HG03460 (cell line): ENCODE data around the gene TMEM181.
"Not testable (repeated sequence)": the region's sequence is repeated elsewhere in the genome, so short reads cannot be mapped to it uniquely, and the experiment has no call there.

Experiments used
- ATAC-seq: cut with Tn5 transposase; IDR thresholded peaks from one replicate; pipeline ENCODE4 v1.9.1; 2021; ENCODE audit not compliant: unreplicated experiment

Gene TMEM181

DNA sequence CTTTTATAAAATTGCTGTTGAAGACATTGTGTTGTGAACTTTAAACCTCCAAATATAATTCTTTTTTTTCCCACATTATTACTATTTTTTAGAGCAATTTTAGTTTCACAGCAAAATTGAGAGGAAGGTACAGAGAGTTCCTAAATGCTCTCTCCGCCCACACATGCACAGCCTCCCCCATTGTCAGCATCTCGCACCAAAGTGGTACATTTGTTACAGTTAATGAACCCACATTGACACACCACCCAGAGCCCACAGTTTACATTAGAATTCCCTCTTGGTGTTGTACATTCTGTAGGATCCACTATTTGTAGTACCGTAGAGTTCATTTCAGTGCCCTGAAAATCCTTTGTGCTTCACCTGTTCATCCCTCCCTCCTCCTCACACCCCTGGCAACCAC is 33.8 kb downstream of the TMEM181 start:
- ATAC-seq = no peak

DNA sequence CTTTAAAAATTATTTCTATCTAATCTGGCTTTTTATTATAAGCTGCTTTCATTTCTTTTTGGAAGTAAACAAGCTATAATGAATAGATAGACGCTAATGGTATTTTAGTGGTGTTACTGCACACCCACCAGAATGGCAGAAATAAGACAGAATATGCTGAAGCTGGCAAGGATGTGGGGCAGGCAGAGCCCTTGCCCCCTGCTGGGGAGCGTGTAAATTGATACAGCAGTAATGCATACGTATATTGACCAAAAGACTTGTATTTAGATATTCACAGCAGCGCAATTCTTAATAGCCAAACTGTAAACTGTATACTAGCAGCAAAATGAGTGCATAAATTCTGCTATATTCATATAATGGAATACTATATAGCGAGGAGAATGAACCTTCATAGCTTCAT is 35.3 kb downstream of the TMEM181 start:
- ATAC-seq = no peak

DNA sequence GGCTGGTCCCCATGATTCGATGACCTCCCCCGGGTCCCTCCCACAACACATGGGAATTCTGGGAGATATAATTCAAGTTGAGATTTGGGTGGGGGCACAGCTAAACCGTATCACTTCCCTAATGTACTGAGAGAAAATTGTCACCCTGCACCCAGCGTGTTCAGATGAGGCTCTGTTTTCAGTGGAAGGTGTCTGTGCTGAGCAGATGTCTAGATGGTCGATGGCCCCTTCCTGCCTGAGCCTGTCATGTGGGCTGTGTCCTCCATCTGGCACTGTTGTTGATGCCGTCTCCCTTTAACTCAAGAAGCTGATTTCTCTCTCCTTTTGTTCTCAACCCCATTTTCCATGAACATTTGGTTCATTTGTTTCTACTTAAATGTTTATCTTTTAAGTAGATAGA is 37.0 kb downstream of the TMEM181 start:
- ATAC-seq = no peak

DNA sequence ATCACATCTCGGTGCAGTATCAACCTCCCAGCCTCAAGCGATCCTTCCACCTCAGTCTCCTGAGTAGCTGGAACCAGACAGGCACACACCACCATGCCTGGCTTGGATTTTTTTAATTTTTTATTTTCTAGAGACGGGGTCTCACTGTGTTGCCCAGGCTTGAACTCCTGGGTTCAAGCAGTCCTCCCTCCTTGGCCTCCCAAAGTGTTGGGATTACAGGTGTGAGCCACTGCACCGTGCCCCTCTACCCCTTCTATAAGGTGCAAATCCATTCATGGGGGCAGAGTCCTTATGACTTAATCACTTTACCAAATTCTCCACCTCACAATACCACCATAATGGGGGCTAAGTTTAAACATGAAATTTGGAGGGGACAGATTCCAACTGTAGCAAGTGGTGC is 37.7 kb downstream of the TMEM181 start:
- no peak for ATAC-seq

DNA sequence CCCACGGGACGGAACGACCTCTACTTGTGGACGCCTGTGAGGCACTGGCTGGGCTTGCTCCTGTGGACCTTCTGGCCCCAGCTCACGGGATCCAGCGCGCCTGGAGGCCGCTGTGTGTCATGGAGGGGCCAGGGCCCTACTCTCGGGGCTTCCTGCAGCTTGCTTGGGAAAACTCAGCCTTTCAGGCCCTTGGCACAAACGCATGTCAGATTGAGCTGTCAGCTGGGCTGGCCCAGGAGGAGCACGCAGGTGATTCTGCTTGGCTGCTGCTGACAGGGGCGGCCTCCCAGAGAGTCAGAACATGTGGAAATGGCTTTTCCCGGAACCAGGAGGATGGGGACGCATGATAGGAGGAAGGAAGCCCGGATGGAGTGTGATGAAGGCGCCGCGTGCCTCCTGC is 39.7 kb downstream of the TMEM181 start:
- no peak for ATAC-seq

DNA sequence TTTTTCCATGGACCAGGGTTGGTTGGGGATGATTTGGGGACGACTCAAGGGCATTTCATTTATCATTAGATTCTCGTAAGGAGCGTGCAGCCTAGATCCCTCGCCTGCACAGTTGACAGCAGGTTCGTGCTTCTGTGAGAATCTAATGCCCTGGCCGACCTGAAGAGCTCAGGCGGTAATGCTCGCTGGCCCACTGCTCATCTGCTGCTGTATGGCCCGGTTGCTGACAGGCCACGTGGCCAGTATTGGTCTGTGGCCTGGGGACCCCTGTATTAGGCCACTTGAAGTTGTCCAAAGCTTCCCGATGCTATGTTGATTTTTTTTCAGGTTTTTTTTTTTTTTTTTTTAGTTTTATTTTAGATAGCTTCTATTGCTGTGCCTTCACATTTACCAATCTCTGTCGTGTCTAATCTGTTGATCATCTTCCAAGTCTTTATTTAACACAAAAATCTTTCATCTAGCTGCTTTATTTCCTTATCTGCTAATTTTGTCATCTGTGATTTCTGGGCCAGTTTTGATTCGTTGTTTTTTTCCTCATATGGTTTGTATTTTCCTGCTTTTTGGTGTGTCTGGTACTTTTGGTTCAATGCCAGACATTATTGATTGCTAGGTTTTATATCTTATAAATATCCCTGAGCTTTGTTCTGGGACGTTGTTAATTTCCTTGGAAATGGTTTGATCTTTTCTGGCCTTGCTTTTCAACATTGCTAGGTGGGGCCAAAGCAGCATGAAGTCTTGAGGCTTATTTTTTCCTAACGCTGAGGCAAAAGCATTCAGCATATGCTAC is 43.6 kb downstream of the TMEM181 start:
- no peak for ATAC-seq

DNA sequence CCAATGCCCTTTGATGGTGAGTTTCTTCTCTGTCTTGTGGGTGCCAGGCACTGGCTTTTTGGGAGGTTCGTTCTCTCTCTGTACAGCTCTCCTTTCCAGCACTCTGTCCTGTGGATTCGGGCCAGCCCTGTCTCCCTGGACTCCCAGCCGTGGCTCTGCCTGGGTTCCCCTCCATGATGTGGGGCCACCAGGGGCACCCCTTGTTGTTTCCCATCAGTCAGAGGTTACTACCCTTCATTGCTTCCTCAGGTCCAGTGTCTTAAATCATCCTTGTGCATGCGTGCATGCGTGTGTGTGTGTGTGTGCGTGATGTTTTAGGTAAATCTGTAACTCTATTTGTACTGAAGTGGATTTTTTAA is 44.1 kb downstream of the TMEM181 start:
- no peak for ATAC-seq

DNA sequence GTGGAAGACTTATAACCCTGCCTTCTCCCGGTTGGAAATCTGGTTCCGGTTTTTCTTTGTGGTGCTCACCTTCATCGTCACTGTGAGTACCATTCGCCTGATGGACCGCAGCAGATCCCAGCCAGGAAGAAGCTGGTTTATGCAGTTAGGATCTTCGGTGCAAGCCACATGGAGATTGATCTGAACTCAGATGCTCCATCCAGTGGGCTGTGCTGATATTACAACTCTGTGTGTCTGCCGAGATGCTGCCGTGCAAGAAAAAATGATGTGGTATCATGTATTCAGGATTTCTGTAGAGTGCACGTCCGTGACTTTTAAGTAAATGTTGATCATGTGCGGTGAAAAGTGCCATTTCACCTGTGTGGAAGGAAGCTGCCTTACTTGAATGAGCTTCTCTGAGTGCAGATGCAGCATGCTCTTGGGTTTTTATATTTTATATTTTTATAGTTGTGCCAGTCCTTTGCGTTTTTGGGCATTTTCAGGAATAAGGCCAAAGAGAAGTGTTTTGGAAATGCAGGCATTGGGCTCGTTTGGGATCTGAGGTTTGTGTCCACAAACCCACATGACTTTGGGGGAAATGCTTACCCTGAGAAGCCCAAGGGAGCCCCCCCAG is 45.5 kb downstream of the TMEM181 start:
- no peak for ATAC-seq

DNA sequence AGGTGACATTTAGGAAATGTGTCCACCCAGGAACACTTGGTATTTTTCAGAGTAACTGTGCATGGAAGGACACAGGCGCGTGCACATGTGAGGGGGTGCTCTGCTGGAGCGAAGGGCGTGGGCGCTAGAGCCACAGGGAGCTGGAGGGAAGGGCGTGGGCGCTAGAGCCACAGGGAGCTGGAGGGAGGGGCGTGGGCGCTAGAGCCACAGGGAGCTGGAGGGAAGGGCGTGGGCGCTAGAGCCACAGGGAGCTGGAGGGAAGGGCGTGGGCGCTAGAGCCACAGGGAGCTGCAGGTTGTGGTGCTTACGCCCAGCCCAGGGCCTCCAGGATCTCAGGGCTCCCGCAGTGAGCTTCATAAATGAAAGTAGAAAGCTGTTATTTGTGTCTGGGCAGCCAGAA is 46.1 kb downstream of the TMEM181 start:
- ATAC-seq = not testable (repeated sequence)

DNA sequence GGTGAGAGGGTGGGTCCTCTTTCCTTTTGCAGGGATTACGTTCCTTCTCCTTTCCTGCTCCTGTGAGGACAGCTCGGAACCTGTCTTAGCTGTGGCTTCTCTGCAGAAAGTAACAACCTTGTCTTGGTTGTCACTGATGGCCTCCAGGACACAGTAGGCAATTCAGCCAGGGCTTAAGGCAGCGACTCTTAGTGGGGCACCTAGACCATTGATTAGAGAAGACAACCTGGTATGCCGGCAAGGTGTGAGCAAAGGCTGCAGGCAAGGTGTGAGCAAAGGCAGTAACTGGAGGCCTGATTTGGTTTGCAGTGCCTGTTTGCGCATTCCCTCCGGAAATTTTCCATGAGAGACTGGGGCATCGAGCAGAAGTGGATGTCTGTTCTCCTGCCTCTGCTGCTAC is 47.0 kb downstream of the TMEM181 start:
- ATAC-seq = no peak

DNA sequence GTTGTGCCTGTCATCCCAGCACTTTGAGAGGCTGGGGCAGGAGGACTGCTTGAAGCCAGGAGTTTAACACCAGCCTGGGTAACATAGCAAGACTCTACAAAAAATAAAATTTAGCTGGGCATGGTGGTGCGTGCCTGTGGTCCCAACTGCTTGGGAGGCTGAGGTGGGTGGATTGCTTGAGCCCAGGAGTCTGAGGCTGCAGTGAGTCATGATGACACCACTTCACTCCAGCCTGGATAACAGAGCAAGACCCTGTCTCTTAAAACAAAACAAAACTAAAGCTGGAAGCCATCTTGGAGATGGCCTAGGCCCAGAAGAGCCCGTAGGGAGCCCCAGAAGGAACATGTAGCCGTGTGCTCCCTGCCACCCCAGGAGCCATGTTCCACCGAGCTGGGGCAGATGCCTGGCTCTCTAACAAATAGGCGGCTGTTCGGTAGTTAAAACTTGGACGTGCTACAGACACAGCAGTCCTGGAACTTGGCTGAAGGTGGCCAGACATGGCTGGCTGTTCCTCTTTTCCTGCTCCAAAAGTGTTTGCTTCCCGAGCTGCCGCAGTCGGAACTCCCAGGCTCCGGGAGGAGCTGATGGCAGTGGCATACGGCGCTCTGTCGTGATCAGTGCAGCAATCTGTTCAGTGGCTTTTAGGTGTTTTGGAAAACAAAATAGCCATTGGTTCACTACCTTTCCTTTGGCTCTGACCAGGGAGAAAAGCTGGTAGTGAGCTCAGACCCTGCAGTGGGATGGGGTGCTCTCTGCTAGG is 47.7 kb downstream of the TMEM181 start:
- no peak for ATAC-seq

DNA sequence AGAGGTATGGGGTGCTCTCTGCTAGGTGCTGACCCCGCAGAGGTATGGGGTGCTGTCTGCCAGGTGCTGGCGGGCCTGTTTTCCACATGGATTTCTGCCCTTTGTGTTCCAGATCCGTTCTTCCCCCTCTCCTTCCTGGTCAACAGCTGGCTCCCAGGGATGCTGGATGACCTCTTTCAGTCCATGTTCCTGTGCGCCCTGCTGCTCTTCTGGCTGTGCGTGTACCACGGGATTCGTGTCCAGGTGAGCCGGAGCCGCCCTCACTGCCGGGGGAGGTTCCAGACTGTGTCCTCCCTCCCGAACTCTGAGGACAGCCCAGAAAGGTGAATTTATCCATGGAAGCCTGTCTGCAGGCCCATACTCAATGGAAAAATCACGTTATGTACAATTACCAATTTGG is 48.3 kb downstream of the TMEM181 start:
- ATAC-seq = no peak

DNA sequence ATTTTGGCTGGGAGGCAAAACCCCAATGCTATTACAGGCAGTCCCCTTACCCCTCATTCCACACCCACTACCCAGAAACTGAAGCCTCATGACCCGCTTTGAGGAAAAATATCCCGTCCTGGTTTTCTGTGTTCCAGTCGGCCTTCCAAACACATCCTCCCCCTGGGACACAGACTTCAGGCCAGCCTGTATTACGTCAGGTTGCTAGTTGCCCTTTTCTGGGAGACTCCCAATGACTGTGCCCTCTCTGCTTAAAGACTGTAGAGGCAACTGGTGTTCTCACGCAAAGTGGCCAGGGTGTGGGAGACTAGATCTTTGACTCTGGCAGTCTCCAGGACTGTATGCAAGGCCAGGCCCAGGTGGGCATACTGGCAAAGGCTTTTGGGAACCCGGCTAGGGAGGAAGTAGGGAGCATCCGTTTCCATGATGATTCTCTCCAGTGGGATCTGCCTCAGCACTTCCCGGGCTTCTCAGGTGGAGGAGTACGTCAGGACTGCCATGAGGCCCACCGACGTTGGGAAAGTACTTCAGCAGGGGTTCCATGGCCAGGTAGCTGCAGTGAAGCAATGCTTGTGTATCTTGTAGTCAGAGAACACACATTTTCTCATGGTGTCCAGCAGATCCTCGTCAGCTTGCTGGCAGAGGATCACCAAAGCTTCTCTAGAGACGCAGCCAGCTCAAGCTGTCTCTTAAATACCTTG is 49.7 kb downstream of the TMEM181 start:
- ATAC-seq = no peak

DNA sequence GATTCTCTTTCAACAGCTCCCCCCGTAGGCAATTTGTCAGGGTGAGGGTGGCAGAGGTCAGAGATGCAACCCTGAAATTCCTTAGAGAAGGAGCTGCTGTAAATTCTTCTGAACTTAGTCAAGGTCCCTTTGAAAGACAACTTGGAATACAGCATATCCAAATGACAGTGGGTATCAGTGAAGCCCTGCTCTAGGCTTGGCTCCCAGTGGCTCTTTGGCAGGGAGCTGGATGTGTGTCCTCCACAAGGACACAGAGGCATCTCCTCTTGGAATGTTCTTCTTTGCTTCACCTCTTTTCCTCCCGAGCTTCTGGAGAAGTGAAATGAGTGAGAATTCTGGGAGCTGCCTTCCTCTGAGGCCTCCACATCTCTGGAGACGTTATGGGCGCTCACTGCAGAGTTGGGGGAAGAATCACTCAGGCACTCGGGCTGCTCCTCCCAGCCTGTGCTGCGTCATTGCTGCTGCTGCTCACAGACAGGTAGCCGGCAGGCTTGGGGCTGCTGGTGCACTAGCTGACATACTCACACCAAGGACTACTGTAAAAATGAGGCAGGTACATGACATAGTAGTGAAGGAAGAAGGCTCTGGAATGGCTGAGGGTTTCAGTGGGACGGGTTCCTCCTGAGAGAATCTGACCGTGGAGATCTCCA is 50.6 kb downstream of the TMEM181 start:
- no peak for ATAC-seq

DNA sequence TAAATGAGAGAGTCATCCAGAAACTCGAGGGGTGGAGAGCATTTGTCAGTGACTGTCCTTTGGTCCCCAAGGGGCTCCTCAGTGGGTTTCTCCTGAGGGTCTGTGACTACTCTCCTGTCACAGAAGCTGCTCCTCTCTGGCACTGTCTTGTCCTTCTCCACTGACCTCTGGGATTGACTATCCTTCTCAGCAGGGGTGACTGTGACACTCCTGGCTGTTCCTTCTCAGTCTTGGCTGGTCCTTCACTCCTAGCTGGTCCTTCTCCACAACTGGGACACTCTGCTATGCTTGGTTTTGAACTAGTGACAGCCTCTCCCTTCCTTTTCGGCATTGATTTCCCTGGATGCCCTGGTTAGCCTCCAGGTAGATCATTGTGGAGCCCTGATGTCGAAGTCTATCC is 51.1 kb downstream of the TMEM181 start:
- no peak for ATAC-seq

DNA sequence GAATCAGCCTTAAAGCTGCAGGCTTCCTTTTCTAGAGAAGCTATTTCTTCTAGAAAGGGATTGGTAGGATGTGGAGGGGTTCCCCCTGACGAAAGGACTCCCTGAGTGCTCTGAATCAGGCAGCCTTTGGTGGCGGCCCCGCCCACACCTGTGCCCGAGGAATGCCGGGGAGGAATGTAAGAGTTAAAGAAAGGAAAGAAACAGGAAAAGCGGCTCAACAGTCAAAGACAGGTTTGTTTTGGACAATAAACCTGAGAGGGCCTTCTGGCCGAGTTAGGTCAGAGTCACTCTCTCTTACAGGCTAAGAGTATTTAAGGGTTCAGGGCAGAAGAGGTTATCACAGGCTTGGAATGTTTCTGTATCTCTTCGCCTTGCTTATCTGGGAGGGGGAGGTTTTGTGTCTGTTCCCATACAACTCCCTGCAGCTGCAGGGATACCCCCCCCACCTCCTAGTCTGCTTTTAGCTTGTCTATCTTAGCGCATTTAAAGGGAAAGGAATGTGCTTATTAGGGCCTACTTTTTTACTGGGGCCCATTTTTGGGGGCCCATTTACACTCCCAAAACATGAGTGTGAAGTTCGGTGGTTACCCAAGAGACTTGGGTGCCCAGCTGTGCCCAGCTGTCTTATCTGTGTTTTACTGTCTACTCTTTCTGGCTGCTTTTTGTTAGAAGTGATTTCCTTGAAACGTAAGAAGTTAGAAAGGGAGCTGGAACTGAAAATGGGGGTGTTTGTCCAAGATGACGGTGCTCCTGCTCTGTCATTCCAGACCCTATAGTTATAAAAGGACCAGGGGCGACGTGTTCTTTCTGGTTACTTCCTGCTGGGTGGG is 51.9 kb downstream of the TMEM181 start:
- ATAC-seq = no peak

DNA sequence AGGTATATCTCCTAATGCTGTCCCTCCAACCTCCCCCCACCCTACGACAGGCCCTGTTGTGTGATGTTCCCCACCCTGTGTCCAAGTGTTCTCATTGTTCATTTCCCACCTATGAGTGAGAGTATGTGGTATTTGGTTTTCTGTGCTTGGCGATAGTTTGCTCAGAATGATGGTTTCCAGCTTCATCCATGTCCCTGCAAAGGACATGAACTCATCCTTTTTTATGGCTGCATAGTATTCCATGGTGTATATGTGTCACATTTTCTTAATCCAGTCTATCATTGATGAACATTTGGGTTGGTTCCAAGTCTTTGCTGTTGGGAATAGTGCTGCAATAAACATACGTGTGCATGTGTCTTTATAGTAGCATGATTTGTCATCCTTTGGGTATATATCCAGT is 54.7 kb downstream of the TMEM181 start:
- ATAC-seq = not testable (repeated sequence)

DNA sequence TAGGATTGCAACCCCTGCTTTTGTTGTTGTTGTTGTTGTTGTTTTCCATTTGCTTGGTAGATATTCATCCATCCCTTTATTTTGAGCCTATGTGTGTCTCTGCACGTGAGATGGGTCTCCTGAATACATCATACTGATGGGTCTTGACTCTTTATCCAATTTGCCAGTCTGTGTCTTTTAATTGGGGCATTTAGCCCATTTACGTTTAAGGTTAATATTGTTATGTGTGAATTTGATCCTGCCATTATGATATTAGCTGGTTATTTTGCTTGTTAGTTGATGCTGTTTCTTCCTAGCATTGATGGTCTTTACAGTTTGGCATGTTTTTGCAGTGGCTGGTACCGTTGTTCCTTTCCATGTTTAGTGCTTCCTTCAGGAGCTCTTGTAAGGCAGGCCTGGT is 58.4 kb downstream of the TMEM181 start:
- ATAC-seq = not testable (repeated sequence)

DNA sequence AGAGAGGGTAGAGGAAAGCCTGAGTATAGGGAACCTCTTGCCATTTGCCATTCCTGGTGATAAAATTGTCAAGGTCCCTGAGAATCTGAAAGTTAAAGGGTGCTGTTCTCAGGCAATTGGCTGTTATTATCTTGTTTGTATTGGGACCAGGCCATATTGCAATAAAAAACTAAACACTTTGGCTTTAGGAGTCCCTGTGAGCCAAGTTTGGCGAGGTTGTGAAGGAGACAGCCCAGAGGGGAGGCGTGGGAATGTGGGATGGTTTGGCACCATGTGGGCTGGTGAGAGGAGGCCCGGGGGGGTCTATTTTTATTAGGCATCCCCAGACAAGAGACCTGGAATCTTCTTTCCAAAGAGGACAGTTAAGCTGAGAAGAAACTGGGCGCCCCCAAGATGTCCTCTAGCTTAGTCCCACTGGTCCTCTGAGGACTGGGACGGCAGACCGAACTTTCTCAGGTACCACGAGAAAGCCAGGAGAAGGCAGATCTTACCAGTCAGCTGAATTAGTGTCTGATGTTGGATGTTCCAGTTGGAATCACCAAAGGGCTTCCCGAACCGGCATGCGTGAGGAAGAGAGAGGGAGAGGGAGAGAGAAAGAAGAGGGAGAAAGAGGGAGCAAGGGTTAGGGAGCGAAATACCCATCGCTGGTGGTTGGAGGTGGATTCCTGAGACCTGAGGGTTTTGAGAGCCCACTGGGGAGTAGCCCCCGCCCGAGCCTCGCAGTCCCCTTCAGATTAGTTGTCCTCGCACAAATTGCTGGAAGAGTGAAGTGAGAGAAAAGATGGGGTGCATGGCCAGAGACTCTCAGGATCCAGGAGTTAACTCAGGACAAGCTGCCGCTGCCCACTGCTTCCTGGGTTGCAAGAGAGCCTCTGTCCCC is 60.3 kb downstream of the TMEM181 start:
- ATAC-seq = no peak
